Right hindlimb (tissue), 1 donor: ENCODE measurements around the gene C19orf53.
A peak's percentile ranks its signal among the peaks of the same experiment; 100 is the strongest.
"Not testable (repeated sequence)": the region's sequence is repeated elsewhere in the genome, so short reads cannot be mapped to it uniquely, and the experiment has no call there.

Experiments used
- DNase-seq: peaks from one replicate; pipeline ENCODE4 v3.0.0-alpha.2; 2018

The C19orf53 gene

GRCh38 chr19:13764101-13764807 lies 10.0 kb upstream of the C19orf53 start, which contains the start of gene MRI1:
TSS of gene MRI1 (plus strand) at chr19:13764522. CDS start at chr19:13764589, 67 bp downstream.
- peak; percentile 88 for DNase-seq

- DNase-seq, result no peak
These were observed 9.3 kb upstream of the C19orf53 start for GRCh38 chr19:13764821-13765394.

GRCh38 chr19:13765395-13766094 lies 8.7 kb upstream of the C19orf53 start:
- DNase-seq, result no peak

- DNase-seq, result no peak
These were observed 8.2 kb upstream of the C19orf53 start for GRCh38 chr19:13766095-13766481.

- no peak for DNase-seq
These were observed 5.7 kb upstream of the C19orf53 start for GRCh38 chr19:13768510-13768909.

GRCh38 chr19:13770013-13770635 lies 4.1 kb upstream of the C19orf53 start:
- no peak for DNase-seq

- DNase-seq, result no peak
These were observed 4.1 kb downstream of the C19orf53 start for GRCh38 chr19:13778398-13778797.

GRCh38 chr19:13778847-13779246 lies 4.6 kb downstream of the C19orf53 start:
- DNase-seq, result no peak

- DNase-seq, result not testable (repeated sequence)
These were observed 5.5 kb downstream of the C19orf53 start for GRCh38 chr19:13779794-13780193.

GRCh38 chr19:13781547-13781946 lies 7.3 kb downstream of the C19orf53 start:
- peak; percentile 91 for DNase-seq

GRCh38 chr19:13782537-13782936 lies 8.3 kb downstream of the C19orf53 start:
- DNase-seq, result no peak

GRCh38 chr19:13783565-13784500 lies 9.6 kb downstream of the C19orf53 start:
- no peak for DNase-seq

- DNase-seq, result peak; percentile 71
These were observed 10.6 kb downstream of the C19orf53 start for GRCh38 chr19:13784731-13785452.

- DNase-seq, result no peak
These were observed 14.7 kb downstream of the C19orf53 start for GRCh38 chr19:13788991-13789390.

- no peak for DNase-seq
These were observed 16.1 kb downstream of the C19orf53 start for GRCh38 chr19:13790354-13790753.

GRCh38 chr19:13793317-13793716 lies 19.1 kb downstream of the C19orf53 start:
- DNase-seq, result not testable (repeated sequence)

GRCh38 chr19:13794398-13794756 lies 20.1 kb downstream of the C19orf53 start:
- peak; percentile 67 for DNase-seq

GRCh38 chr19:13794757-13795589 lies 20.7 kb downstream of the C19orf53 start, which contains the start of gene ZSWIM4:
TSS of gene ZSWIM4 (plus strand) at chr19:13795443. CDS start at chr19:13795649, 206 bp downstream.
- DNase-seq, result peak; percentile 100

- DNase-seq, result peak; percentile 47
These were observed 21.5 kb downstream of the C19orf53 start for GRCh38 chr19:13795595-13796300.
